AG10803 (cell line): ENCODE results near the gene MED15.

ENCODE experiments used
- DNase-seq: peaks from one replicate; pipeline ENCODE4 v3.0.0; 2010; ENCODE audit warnings: low read depth
- H3K4me3 ChIP-seq: 2 replicates; pipeline ENCODE4 v1.5.1; 2011; ENCODE audit warnings: mild to moderate bottlenecking, low read length, control low read depth
- TF ChIP-seq, protein P1 (sequence below): conservative IDR thresholded peaks from 2 replicates; pipeline ENCODE4 v1.5.1; 2011; ENCODE audit warnings: mild to moderate bottlenecking, low read length, control low read depth, inconsistent platforms

Gene MED15

GRCh38 chr22:20517841-20518592 lies 10.6 kb downstream of the MED15 start:
- DNase-seq = no peak
- no peak overlapping the region for H3K4me3 ChIP-seq
- TF ChIP-seq, protein P1, sequence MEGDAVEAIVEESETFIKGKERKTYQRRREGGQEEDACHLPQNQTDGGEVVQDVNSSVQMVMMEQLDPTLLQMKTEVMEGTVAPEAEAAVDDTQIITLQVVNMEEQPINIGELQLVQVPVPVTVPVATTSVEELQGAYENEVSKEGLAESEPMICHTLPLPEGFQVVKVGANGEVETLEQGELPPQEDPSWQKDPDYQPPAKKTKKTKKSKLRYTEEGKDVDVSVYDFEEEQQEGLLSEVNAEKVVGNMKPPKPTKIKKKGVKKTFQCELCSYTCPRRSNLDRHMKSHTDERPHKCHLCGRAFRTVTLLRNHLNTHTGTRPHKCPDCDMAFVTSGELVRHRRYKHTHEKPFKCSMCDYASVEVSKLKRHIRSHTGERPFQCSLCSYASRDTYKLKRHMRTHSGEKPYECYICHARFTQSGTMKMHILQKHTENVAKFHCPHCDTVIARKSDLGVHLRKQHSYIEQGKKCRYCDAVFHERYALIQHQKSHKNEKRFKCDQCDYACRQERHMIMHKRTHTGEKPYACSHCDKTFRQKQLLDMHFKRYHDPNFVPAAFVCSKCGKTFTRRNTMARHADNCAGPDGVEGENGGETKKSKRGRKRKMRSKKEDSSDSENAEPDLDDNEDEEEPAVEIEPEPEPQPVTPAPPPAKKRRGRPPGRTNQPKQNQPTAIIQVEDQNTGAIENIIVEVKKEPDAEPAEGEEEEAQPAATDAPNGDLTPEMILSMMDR = no peak

GRCh38 chr22:20519558-20519957 lies 12.1 kb downstream of the MED15 start:
- DNase-seq = no peak
- TF ChIP-seq, protein P1 = no peak
- H3K4me3 ChIP-seq = no peak overlapping the region

- DNase-seq = peak; percentile 38
- TF ChIP-seq, protein P1 = no peak
- no peak overlapping the region for H3K4me3 ChIP-seq
Observed at GRCh38 chr22:20520093-20520511, 12.7 kb downstream of the MED15 start.

- TF ChIP-seq, protein P1 = no peak
- DNase-seq = no peak
- H3K4me3 ChIP-seq = no peak overlapping the region
Observed at GRCh38 chr22:20522134-20523004, 15.0 kb downstream of the MED15 start.

GRCh38 chr22:20523086-20523983 lies 15.9 kb downstream of the MED15 start:
- DNase-seq = peak; percentile 95
- no peak overlapping the region for H3K4me3 ChIP-seq
- TF ChIP-seq, protein P1 = no peak

GRCh38 chr22:20524004-20524481 lies 16.6 kb downstream of the MED15 start:
- H3K4me3 ChIP-seq = no peak overlapping the region
- TF ChIP-seq, protein P1 = no peak
- DNase-seq = peak; percentile 44
